GM12892 (cell line): ENCODE measurements around the gene ATXN7L3. TPM values are rescaled to one million over a fixed set of nuclear protein-coding genes. Genes with fewer than 3 reads are reported as not detected.
"Not testable (repeated sequence)": the region's sequence is repeated elsewhere in the genome, so short reads cannot be mapped to it uniquely, and the experiment has no call there.

Experiments used
- DNase-seq: peaks from one replicate; pipeline ENCODE4 v3.0.0; 2011; ENCODE audit not compliant: insufficient read length
- FAIRE-seq: peaks from 2 replicates; lab custom pipeline; 2011; peaks lifted over from hg19 to GRCh38; lab: Jason Lieb, UNC
- POLR2A ChIP-seq: IDR thresholded peaks from 2 replicates; pipeline ENCODE4 v1.6.1; 2011; ENCODE audit warnings: low read depth, low read length, control low read depth
- POLR2AphosphoS5 ChIP-seq: IDR thresholded peaks from 2 replicates; pipeline ENCODE4 v1.6.1; 2011; ENCODE audit warnings: low read depth, low read length, control low read depth
- TAF1 ChIP-seq: IDR thresholded peaks from 2 replicates; pipeline ENCODE4 v1.6.1; 2011; ENCODE audit warnings: low read depth, mild to moderate bottlenecking, control low read depth, low read length, borderline replicate concordance
- polyA plus RNA-seq: library from polyadenylated mRNA; unstranded; fragments of >200 nt; gene quantifications from one replicate; pipeline ENCODE4 v1.2.1, GENCODE V29; 2012; ENCODE audit warnings: missing spikeins, inconsistent platforms; ENCODE audit not compliant: missing spikeins

Gene ATXN7L3, protein sequence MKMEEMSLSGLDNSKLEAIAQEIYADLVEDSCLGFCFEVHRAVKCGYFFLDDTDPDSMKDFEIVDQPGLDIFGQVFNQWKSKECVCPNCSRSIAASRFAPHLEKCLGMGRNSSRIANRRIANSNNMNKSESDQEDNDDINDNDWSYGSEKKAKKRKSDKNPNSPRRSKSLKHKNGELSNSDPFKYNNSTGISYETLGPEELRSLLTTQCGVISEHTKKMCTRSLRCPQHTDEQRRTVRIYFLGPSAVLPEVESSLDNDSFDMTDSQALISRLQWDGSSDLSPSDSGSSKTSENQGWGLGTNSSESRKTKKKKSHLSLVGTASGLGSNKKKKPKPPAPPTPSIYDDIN
- 18.0 TPM for polyA plus RNA-seq

DNA sequence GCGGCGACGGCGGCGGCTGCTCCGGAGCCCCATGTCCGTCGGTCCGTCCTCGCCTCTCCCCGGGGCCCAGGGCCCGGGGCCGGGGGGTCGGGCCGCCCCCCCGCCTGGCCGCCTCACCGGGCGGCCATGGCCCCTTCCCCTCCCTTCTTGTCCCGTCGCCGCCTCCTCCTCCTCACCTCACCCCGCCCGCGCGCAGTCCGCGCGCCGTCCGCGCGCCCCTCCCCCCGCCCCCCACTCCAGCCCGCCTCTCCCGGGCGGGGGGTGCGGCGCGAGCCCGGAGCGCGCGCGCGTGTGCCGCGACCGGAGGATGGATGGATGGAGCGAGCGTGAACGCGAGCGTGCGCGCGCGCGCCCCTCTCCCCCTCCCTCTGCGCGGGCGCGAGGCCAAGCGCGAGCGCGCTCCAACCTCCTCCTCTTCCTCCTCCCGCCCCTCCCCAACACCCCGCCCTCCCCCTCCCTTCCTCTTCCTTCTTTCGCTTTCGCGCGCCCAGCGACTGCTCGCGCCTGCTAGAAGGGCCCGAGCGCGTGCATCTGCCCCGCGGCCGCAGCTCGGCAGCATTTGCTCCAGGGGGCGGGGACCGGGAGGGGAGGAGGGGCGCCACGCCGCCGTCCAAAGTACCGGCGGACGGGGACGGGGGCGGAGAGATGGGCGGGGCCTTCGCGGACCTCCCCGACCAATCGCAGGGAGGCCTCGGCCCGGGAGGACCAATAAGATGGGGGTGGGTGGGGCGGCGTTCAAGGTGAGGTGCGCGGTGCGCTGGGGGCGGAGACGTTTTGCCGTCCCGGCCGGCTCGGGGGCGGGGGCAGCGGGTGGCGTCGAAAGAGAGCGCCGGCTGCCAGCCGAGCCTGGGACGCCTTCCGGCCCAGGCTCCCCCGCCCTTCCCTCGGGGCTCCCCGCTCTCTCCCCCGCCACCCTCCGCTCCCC is at the start of gene ATXN7L3:
ATXN7L3 (minus strand) TSS at position 332 of the 925 bp plus-strand sequence. CDS start 1,814 bp downstream, outside the sequence.
- peak; percentile 99 for DNase-seq
- TF ChIP-seq POLR2A = no peak
- 0 out of 2 replicates have a peak, but pooled peaks have one; percentile 14 for TF ChIP-seq TAF1
- no peak for TF ChIP-seq POLR2AphosphoS5
- FAIRE-seq = peak; percentile 98

DNA sequence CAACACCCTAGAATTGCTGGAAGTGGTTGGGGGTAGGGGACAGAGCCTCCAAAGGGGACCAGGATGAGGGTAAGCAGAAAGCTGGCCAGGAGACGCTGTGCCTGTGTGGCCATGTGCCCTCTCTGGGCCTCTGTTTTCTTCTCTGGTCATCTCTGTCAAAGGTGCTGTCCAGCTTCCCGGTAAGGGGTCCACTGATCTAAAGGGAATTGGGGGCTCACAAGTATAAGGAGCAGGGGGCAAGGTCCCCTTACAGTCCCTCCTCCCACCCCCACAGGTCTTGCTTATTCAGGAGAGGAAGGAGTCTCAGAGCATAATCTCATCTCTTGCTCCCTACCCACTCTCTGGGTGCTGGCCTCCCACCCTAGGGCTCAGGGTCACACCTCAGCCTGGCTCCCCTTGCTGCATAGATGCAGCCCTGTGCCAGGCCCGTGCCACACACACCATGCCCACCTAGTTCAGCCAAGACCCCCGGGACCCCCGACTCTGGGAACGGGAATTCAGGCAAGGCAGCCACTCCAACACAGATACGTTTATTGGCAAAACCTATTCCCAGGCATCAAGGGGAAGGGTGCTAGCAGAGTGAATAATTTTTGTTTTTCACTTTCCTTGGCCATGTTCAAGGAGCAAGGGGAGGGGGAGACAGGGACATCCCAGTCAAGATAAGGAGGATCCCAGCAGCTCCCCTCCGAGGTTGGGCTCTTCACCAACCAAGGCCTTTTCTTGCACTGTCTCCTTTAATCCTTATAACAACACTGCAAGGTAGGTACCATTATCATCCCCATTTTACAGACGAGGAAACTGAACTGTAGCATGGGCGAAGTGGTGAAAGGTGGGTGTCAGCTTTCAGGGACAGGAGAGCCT is 48.4 kb upstream of the ATXN7L3 start:
- no peak for FAIRE-seq
- TF ChIP-seq POLR2A = no peak
- no peak for TF ChIP-seq POLR2AphosphoS5
- no peak for TF ChIP-seq TAF1

DNA sequence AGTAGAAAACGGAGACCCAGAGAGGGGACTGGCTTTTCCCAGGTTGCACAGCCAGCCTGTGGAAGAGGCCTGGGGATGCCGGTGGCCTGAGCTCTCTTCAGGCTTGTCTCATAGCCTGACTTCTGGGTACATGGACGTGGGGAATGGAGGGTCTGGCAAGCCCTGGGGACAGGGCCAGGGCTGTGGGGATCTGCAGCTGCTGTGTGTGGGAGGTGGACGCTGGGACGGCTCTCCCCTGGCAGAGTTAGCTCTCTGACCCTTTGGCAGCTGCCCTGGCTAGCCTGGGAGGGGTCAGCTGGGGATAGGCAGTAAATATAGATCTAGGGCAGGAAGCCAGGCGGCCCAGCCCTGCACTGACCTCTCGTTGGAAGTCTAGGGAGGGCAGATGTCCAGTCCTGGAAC is 47.8 kb upstream of the ATXN7L3 start:
- no peak for FAIRE-seq
- DNase-seq = no peak
- TF ChIP-seq POLR2A (no peak), POLR2AphosphoS5 (no peak), TAF1 (no peak)

More for the DNA sequence above, 48.4 kb upstream of the ATXN7L3 start:
- no peak for DNase-seq

DNA sequence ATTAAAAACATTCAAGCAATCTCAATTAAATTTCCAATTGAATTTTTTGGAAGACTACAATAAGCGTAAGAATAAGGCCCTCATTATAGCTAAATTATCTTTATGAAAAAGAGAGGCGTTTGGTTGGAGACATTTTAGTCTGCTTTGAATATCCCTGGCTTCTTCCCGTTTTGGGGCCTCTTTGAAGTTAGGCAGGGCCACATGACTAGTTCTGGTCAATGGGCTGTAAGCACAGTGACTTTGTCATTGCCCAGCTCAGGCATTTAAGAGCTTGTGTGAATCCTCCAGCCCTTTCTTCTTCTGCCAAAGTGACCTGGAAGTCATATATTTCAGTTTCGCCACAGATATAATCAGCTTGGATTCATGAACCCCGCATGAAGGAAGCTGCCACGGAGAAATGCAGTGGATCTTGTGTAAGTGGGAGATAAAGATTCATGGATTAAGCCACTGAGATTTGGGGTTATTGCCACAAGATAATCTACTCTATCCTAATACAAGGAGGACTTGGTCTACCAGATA is 41.5 kb upstream of the ATXN7L3 start:
- FAIRE-seq (no peak), DNase-seq (no peak)
- TF ChIP-seq POLR2AphosphoS5 (no peak), POLR2A (no peak), TAF1 (no peak)

DNA sequence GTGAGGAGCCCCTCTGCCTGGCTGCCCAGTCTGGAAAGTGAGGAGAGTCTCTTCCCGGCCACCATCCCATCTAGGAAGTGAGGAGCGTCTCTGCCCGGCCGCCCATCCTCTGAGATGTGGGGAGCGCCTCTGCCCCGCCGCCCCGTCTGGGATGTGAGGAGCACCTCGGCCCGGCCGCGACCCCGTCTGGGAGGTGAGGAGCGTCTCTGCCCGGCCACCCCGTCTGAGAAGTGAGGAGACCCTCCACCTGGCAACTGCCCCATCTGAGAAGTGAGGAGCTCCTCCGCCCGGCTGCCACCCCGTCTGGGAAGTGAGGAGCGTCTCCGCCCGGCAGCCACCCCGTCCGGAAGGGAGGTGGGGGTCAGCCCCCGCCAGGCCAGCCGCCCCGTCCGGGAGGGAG is 38.2 kb upstream of the ATXN7L3 start:
- not testable (repeated sequence) for DNase-seq, FAIRE-seq

DNA sequence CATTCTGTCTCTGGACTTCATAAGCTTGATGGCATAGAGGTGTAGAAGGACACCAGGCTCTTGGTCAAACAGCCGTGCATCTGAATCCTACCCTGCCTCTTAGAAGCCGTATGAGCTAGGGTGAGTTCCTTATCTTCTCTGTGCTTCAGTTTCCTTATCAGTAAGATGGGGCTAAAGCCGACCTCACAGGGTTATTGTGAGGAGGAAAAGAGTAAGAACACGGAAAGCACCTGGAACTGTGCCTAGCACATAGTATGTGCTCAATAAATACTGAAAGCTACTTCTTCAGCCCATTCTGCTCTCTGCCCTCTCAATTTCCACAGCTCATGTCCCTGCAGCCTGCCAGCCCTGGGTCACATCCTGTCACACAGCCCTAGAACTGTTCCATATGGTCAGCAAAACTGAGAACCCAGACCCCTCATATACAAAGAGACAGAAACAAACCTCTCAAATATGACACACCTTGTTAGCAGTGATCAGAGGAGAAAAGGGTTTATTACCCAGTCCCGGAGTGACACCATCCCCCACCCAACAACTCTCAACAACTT is 36.8 kb upstream of the ATXN7L3 start:
- no peak for DNase-seq
- no peak for TF ChIP-seq POLR2AphosphoS5
- TF ChIP-seq POLR2A = no peak
- no peak for TF ChIP-seq TAF1
- peak; percentile 83 for FAIRE-seq

DNA sequence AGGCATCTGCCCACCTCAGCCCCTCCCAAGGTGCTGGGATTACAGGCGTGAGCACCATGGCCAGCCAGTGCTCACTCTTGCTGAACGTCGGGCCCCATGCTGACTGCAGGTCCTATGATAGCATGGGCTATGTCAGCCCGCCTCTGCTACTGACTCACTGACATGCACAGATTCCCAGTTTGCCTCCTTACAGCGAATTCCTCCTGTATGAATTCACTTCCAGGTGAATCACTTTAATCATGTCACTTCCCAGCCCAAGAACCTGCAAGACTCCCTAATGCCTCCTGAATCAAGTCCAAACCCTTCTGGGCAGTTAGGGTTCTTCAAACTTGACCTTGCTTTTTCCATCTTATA is 35.9 kb upstream of the ATXN7L3 start:
- FAIRE-seq = no peak
- no peak for DNase-seq
- TF ChIP-seq TAF1 = no peak
- TF ChIP-seq POLR2AphosphoS5 = no peak
- TF ChIP-seq POLR2A = no peak

DNA sequence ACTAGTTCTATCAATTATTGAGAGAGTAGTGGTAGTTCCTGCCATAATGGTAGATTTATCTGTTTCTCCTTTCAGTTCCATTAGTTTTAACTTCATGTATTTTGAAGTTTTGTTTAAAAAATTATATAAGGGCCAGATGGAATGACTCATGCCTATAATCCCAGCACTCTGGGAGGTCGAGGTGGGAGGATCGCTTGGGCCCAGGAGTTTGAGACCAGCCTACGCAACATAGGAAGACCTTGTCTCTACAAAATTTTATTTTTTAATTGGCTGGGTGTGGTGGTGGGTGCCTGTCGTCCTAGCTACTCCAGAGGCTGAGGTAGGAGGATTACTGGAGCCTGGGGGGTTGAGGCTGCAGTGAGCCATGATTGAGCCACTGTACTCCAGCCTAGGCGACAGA is 33.9 kb upstream of the ATXN7L3 start:
- TF ChIP-seq TAF1 (no peak), POLR2A (no peak), POLR2AphosphoS5 (no peak)
- DNase-seq (no peak), FAIRE-seq (no peak)

DNA sequence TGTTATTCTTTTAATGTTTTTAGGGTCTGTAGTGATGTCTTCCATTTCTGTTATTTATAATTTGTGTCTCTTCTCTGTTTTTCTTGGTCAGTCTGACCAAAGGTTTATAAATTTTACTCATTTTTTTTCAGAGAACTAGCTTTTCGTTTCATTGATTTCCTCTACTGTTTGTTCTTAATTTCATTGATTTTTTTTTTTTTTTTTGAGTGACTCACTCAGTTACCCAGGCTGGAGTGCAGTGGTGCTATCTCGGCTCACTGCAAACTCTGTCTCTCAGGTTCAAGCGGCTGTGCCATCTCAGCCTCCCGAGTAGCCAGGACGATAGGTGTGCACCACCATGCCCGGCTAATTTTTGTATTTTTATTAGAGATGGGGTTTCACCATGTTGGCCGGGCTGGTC is 32.4 kb upstream of the ATXN7L3 start:
- TF ChIP-seq POLR2AphosphoS5 = no peak
- TF ChIP-seq TAF1 = no peak
- TF ChIP-seq POLR2A = no peak
- DNase-seq (no peak), FAIRE-seq (no peak)

DNA sequence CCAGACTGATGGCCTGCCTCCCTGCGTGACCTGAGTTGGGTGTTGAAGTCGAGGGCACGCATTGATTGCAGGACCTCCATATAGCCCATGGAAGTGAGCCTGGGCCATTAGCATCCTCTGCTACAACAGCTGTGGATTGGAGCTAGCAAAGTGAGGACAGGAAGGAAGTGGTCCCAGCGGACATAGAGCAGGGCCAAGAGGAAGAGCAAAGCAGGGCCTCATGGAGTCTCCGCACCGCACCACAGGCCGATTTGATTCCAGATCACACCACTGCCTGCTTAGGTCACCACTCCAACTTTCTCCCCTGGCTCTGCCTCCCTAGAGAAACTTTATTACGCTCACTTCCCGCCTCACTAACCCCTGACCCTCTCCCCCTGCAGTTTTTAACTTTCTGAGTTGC is 30.5 kb upstream of the ATXN7L3 start:
- TF ChIP-seq TAF1 = no peak
- no peak for TF ChIP-seq POLR2AphosphoS5
- no peak for TF ChIP-seq POLR2A
- no peak for FAIRE-seq
- DNase-seq = no peak
